K562 (cell line): Measurements from ENCODE around the gene FAM131C. TPM values are rescaled to one million over a fixed set of nuclear protein-coding genes. Genes with fewer than 3 reads are reported as not detected.
A peak's percentile ranks its signal among the peaks of the same experiment; 100 is the strongest.

Experiments used
- CCNT2 ChIP-seq: IDR thresholded peaks from 2 replicates; pipeline ENCODE4 v1.6.1; 2011; ENCODE audit warnings: borderline replicate concordance, low read depth, mild to moderate bottlenecking, moderate library complexity, mixed read lengths, low read length; ENCODE audit not compliant: insufficient read length; ENCODE audit errors: extremely low read depth
- DDX20 ChIP-seq: fragments of 450-650 bp; IDR thresholded peaks from 2 replicates; pipeline ENCODE4 v1.6.1; 2016; ENCODE audit warnings: missing genetic modification characterization, low read depth, mild to moderate bottlenecking, missing compliant biosample characterization, moderate library complexity
- FIP1L1 ChIP-seq: fragments of 200-400 bp; formaldehyde crosslinking; IDR thresholded peaks from 2 replicates; pipeline ENCODE4 v1.6.1; 2018; ENCODE audit warnings: mild to moderate bottlenecking, low read depth, low read length; ENCODE audit not compliant: poor library complexity, severe bottlenecking
- FUS ChIP-seq: fragments of 200-400 bp; formaldehyde crosslinking; optimal IDR thresholded peaks from 2 replicates; pipeline ENCODE3; 2017; ENCODE audit warnings: low read depth, low read length
- JUN ChIP-seq, 2 experiments: sonication (generic) in 1 of 2; formaldehyde crosslinking in 1 of 2; IDR thresholded peaks; 2 replicates each; pipeline versions ENCODE4 v1.6.1 to v1.8.0; 2012 to 2022; ENCODE audit warnings: borderline replicate concordance in 2 of 2, mild to moderate bottlenecking in 2 of 2, improper control_type of control experiment in 1 of 2, low read depth in 1 of 2, low read length in 1 of 2, missing genetic modification reagents in 1 of 2
- MECOM ChIP-seq: fragments of 250-450 bp; sonication (Bioruptor Pico); IDR thresholded peaks from 2 replicates; pipeline ENCODE4 v1.8.0; 2022; ENCODE audit warnings: inconsistent platforms
- MYBL2 ChIP-seq, 2 experiments: fragments of 450-650 bp in 1 of 2; sonication (generic) in 1 of 2; formaldehyde crosslinking in 1 of 2; IDR thresholded peaks; 2 replicates each; pipeline versions ENCODE4 v1.6.1 to v1.8.1; 2017 to 2022; ENCODE audit warnings: borderline replicate concordance in 1 of 2, inconsistent platforms in 1 of 2, low read depth in 1 of 2, mild to moderate bottlenecking in 1 of 2, missing genetic modification reagents in 1 of 2, moderate library complexity in 1 of 2
- PML ChIP-seq: IDR thresholded peaks from 2 replicates; pipeline ENCODE4 v1.6.1; 2012; ENCODE audit warnings: low read length, inconsistent platforms
- POLR2H ChIP-seq: IDR thresholded peaks from 2 replicates; pipeline ENCODE4 v1.6.1; 2016; ENCODE audit warnings: missing genetic modification characterization, low read depth, mild to moderate bottlenecking, control low read depth, missing compliant biosample characterization, moderate library complexity
- SMAD2 ChIP-seq: fragments of 150-350 bp; IDR thresholded peaks from 2 replicates; pipeline ENCODE4 v1.6.1; 2014; ENCODE audit warnings: low read depth, mild to moderate bottlenecking, low read length
- SNRNP70 ChIP-seq: fragments of 200-400 bp; formaldehyde crosslinking; optimal IDR thresholded peaks from 2 replicates; pipeline ENCODE3; 2017; ENCODE audit warnings: low read depth, low read length
- SRSF3 ChIP-seq: fragments of 200-400 bp; formaldehyde crosslinking; IDR thresholded peaks from 2 replicates; pipeline ENCODE4 v1.6.1; 2016; ENCODE audit warnings: mild to moderate bottlenecking, low read length, moderate library complexity; ENCODE audit not compliant: insufficient read depth
- WHSC1 ChIP-seq: IDR thresholded peaks from one replicate; pipeline ENCODE4 v1.6.1; 2012; ENCODE audit warnings: low read length, control low read depth, inconsistent platforms
- YY1 ChIP-seq, 3 experiments: IDR thresholded peaks; 2 replicates each; pipeline ENCODE4 v1.6.1; 2011; ENCODE audit warnings: low read length in 2 of 3, mild to moderate bottlenecking in 2 of 3, moderate library complexity in 2 of 3, borderline replicate concordance in 1 of 3, control low read depth in 1 of 3, low read depth in 1 of 3; ENCODE audit not compliant: insufficient read depth in 3 of 3, insufficient replicate concordance in 2 of 3, control insufficient read depth in 1 of 3, insufficient read length in 1 of 3; ENCODE audit errors: extremely low read depth in 1 of 3
- ZC3H11A ChIP-seq: IDR thresholded peaks from 2 replicates; pipeline ENCODE4 v1.6.1; 2012; ENCODE audit warnings: low read depth, low read length, improper control_type of control experiment
- ZFP30 ChIP-seq: fragments of 250-450 bp; sonication (Bioruptor Pico); IDR thresholded peaks from 2 replicates; pipeline ENCODE4 v1.8.0; 2022; ENCODE audit warnings: moderate library complexity, mild to moderate bottlenecking, inconsistent platforms, borderline replicate concordance
- ZKSCAN1 ChIP-seq: fragments of 150-350 bp; IDR thresholded peaks from 2 replicates; pipeline ENCODE4 v1.6.1; 2016; ENCODE audit warnings: low read depth, low read length
- ZNF12 ChIP-seq: sonication (generic); formaldehyde crosslinking; IDR thresholded peaks from 2 replicates; pipeline ENCODE4 v1.4.0; 2020; ENCODE audit warnings: mild to moderate bottlenecking, missing genetic modification reagents
- ZNF263 ChIP-seq: sonication (generic); formaldehyde crosslinking; IDR thresholded peaks from 2 replicates; pipeline ENCODE4 v1.8.0; 2022; ENCODE audit warnings: mild to moderate bottlenecking, missing genetic modification reagents, borderline replicate concordance
- polyA plus RNA-seq, 8 experiments: library from polyadenylated mRNA; depleted of rRNA in 4 of 8; stranded (reverse) in 5 of 8; unstranded in 3 of 8; fragments of >200 nt; fragmentation: Nextera tagmentation in 2 of 8; fragmentation: Illumina TruSeq in 1 of 8; extraction: Ambion mirVana in 2 of 8; extraction: Trizol in 1 of 8; gene quantifications; 2 replicates each; pipeline versions ENCODE4 v1.2.1 to v1.2.3, GENCODE V29; 2011 to 2014; ENCODE audit warnings: inconsistent platforms in 1 of 8, missing spikeins in 1 of 8
- total RNA-seq, 7 experiments: library from RNA; depleted of rRNA in 6 of 7; stranded (reverse); fragments of >200 nt in 6 of 7; fragmentation: Illumina TruSeq in 2 of 7; extraction: Trizol in 2 of 7; gene quantifications; 2 replicates each; pipeline versions ENCODE4 v1.2.1 to v1.2.3, GENCODE V29; 2011 to 2021; ENCODE audit warnings: low replicate concordance in 1 of 7
- TF ChIP-seq, protein P1 (sequence below): fragments of 450-650 bp; formaldehyde crosslinking; IDR thresholded peaks from 2 replicates; pipeline ENCODE4 v1.4.0; 2022; ENCODE audit warnings: missing genetic modification characterization
- TF ChIP-seq, protein P2 (sequence below): sonication (generic); IDR thresholded peaks from 2 replicates; pipeline ENCODE4 v1.6.1; 2016
- TF ChIP-seq, protein P3 (sequence below): fragments of 250-450 bp; sonication (Bioruptor Pico); IDR thresholded peaks from 2 replicates; pipeline ENCODE4 v1.5.0; 2020; ENCODE audit warnings: mild to moderate bottlenecking, borderline replicate concordance

Gene FAM131C
- total and polyA plus RNA-seq, 9 of the 15 experiments (the other 6 are each of a cell fraction or from before 2014, with no cell fraction given), result 0.10 to 0.29 (median 0.16) TPM; not detected in 6

DNA sequence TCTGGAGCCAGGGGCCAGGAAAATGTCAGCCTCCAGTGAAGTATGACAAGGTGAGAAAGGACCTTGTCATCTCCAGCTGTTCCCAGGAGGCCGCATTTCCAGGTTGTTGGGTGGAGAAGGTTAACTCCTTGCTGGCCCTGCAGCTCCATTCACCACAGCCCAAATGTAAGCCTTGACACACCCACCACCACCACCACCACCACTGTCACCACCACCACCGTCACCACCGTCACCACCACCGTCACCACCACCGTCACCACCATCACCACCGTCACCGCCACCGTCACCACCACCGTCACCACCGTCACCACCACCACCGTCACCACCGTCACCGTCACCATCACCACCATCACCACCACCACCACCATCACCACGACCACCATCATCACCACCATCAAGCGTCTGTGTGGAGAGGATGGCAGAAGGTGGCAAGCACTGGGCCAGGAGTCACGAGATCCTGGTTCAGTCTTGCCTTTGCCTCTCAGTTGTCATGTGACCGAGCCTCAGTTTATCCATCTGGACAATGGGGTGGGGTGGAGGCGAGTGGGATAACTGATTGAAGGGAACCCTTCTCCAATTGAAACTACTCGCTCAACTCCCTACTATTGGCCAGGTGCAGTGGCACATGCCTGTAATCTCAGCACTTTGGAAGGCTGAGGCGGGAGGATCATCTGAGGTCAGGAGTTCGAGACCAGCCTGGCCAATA, 21.2 kb upstream of the FAM131C start (continued):
- TF ChIP-seq, protein P1, sequence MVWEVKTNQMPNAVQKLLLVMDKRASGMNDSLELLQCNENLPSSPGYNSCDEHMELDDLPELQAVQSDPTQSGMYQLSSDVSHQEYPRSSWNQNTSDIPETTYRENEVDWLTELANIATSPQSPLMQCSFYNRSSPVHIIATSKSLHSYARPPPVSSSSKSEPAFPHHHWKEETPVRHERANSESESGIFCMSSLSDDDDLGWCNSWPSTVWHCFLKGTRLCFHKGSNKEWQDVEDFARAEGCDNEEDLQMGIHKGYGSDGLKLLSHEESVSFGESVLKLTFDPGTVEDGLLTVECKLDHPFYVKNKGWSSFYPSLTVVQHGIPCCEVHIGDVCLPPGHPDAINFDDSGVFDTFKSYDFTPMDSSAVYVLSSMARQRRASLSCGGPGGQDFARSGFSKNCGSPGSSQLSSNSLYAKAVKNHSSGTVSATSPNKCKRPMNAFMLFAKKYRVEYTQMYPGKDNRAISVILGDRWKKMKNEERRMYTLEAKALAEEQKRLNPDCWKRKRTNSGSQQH (CRISPR knock-in tag), result peak; percentile 69; the same call in 1 of the 2 replicates
- TF ChIP-seq POLR2H (tag) (no peak), SNRNP70 (no peak), ZNF263 (CRISPR knock-in tag) (no peak), MECOM (no peak), SRSF3 (no peak), CCNT2 (no peak), SMAD2 (no peak), PML (no peak), ZC3H11A (no peak), ZKSCAN1 (peak; percentile 80; the same call in 1 of the 2 replicates), MYBL2 (IDR thresholded peaks at IDR 0.05; ENCODE audit: low read depth) (no peak), MYBL2 (CRISPR knock-in tag; IDR thresholded peaks at IDR 0.05; ENCODE audit: borderline replicate concordance) (no peak), YY1 (IDR thresholded peaks at IDR 0.05; ENCODE audit: borderline replicate concordance in 1 of 3, control insufficient read depth in 1 of 3, extremely low read depth in 1 of 3, insufficient read depth in 3 of 3, insufficient read length in 1 of 3, insufficient replicate concordance in 2 of 3, low read depth in 1 of 3, low read length in 2 of 3) (no peak), JUN (IDR thresholded peaks at IDR 0.05; ENCODE audit: borderline replicate concordance, low read depth, low read length) (no peak), JUN (CRISPR knock-in tag; IDR thresholded peaks at IDR 0.05; ENCODE audit: borderline replicate concordance) (no peak), FIP1L1 (no peak), FUS (no peak), WHSC1 (no peak), ZNF12 (CRISPR knock-in tag) (no peak), DDX20 (tag) (no peak), ZFP30 (CRISPR knock-in tag) (no peak)
- TF ChIP-seq, protein P2, sequence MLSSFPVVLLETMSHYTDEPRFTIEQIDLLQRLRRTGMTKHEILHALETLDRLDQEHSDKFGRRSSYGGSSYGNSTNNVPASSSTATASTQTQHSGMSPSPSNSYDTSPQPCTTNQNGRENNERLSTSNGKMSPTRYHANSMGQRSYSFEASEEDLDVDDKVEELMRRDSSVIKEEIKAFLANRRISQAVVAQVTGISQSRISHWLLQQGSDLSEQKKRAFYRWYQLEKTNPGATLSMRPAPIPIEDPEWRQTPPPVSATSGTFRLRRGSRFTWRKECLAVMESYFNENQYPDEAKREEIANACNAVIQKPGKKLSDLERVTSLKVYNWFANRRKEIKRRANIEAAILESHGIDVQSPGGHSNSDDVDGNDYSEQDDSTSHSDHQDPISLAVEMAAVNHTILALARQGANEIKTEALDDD, result no peak
- TF ChIP-seq, protein P3, sequence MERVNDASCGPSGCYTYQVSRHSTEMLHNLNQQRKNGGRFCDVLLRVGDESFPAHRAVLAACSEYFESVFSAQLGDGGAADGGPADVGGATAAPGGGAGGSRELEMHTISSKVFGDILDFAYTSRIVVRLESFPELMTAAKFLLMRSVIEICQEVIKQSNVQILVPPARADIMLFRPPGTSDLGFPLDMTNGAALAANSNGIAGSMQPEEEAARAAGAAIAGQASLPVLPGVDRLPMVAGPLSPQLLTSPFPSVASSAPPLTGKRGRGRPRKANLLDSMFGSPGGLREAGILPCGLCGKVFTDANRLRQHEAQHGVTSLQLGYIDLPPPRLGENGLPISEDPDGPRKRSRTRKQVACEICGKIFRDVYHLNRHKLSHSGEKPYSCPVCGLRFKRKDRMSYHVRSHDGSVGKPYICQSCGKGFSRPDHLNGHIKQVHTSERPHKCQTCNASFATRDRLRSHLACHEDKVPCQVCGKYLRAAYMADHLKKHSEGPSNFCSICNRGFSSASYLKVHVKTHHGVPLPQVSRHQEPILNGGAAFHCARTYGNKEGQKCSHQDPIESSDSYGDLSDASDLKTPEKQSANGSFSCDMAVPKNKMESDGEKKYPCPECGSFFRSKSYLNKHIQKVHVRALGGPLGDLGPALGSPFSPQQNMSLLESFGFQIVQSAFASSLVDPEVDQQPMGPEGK (CRISPR knock-in tag), result no peak
